IPS DF 19.7 (cell line): ENCODE results near the gene GAL3ST3.
"Not testable (repeated sequence)": the region's sequence is repeated elsewhere in the genome, so short reads cannot be mapped to it uniquely, and the experiment has no call there.

ENCODE experiments used
- DNase-seq: peaks from one replicate; pipeline ENCODE4 v3.0.0-alpha.2; 2013; ENCODE audit warnings: low read depth, low spot score

The GAL3ST3 gene

DNA sequence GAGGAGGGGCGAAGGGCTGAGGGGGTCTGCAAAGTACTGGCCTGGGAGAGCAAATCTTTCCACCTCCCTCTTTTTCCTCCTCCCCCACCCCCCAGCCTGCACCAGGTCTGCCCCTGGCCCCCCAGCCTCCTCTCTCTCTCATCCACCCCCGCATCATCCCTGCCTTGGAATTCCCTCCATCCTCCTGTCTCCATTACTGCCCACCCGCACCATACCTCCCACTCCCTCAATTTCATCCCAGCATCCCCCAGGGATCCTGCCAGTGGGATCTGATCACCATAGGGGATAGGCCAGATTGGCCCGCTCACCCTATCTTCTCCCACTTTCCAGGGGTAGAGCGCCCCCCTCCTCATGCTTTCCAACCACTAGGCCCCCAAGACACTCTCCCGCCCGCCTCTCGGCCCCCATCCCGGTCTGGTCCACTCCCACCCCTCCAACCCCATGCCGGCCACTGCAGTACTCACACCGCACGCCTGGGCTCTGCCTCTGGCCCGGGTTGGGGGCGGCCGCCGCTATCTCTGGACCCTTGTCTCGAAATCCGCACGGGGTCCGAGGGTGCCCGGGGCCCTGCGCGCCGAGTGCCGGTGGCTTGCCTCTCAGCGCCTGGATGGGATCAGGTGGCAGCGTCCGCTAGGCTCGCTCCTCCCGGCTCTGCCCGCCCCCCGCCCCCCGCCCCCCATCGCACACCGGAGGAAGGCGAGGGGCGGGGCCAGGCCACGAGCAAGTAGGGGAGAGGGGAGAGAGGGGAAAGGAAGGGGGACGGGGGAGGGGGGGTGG lies at the start of gene GAL3ST3:
Gene GAL3ST3, minus strand, starts transcription at position 615 of the 777 bp plus-strand sequence. CDS start 3,746 bp downstream, outside the sequence.
- DNase-seq = no peak

DNA sequence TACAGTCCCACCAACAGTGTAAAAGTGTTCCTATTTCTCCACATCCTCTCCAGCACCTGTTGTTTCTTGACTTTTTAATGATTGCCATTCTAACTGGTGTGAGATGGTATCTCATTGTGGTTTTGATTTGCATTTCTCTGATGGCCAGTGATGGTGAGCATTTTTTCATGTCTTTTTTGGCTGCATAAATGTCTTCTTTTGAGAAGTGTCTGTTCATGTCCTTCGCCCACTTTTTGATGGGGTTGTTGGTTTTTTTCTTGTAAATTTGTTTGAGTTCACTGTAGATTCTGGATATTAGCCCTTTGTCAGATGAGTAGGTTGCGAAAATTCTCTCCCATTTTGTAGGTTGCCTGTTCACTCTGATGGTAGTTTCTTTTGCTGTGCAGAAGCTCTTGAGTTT lies 43.2 kb upstream of the GAL3ST3 start:
- not testable (repeated sequence) for DNase-seq

DNA sequence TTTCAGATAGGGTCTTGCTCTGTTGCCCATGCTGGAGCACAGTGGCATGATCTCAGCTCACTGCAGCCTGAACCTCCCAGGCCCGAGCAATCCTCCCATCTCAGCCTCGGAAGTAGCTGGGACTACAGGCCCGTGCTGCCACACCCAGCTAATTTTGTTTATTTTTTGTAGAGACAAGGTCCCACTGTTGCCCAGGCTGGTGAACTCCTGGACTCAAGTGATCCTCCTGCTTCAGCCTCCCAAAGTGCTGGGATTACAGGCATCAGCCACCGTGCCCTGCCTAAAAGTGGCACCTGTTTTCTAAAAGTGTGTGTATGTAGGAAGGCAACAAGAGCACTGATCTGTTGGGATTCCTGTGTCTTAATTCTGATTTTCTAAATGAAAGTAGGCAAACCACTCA lies 41.3 kb upstream of the GAL3ST3 start:
- DNase-seq = no peak

DNA sequence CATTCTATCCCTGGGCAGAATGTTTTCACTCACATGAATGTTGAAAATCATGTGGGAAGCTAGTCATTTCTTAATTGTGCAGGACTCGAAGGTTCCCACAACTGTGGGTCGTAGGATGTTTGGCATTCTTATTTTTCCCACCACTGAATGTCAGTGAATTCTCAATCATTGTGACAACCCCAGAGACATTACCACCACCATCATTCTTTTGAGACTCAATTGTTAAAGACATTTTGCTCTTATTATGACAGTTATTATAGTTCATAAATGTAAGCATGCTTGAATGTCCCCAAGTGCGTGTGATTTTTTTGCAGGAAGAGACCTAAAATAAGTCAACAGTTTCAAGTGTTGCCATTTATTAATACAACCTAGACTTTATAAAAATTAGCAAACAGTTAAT lies 40.1 kb upstream of the GAL3ST3 start:
- no peak for DNase-seq

DNA sequence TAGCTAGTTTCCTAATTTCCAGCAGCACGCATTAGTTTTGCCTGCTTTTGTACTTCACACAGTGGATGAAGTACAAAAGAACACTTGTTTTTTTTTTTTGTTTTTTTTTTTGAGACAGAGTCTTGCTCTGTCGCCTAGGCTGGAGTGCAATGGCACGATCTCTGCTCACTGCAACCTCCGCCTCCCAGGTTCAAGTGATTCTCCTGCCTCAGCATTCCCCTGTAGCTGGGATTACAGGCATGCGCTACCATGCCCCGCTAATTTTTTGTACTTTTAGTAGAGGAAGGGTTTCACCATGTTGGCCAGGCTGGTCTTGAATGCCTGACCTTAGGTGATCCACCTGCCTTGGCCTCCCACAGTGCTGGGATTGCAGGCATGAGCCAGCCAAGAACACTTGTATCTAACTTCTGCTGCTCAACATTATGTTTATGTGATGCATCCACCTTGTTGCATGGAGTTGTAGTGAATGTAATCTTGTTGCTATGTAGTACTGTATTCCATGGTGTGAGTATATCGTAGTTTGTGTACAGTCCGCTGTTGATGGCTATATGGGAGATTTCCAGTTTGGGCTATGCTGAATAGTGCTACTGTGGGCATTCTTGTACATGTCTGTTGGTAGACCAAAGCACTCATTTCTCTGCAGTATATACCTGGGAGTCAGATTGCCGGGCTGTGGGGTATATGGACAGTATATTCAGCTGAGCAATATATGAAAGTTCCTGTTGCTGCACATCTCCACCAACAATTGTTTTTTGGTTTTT lies 38.4 kb upstream of the GAL3ST3 start:
- DNase-seq = no peak

DNA sequence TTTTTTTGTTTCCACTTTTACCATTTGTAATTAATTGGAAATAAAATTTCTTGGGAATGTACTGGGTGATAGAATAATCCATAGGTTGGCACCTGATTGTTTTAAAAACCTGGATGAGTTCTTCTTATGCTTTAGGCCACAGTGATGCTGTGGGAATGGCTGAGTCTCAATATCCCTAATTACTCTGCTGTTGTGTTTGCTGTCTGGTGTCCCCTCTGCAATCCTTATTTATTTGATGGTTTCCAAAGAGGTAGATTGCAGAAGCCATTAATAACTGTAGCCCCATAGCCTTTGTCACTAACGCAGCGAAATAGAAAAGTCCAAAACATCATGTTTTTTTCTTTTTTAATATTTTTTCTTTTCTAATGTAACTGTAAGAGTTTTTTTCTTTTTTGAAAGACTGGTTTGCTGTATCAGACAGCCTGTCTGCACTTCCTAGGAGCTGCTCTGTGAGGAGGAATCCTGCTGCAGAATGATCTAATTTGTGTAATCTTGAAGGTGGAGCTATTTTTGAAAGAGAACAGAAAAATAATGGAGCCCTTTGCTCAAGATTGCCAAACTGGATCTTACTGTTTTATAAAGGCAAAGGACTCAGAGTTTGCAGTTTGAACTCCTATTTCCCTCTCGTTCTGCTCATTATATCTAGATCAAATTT lies 36.0 kb upstream of the GAL3ST3 start:
- no peak for DNase-seq

DNA sequence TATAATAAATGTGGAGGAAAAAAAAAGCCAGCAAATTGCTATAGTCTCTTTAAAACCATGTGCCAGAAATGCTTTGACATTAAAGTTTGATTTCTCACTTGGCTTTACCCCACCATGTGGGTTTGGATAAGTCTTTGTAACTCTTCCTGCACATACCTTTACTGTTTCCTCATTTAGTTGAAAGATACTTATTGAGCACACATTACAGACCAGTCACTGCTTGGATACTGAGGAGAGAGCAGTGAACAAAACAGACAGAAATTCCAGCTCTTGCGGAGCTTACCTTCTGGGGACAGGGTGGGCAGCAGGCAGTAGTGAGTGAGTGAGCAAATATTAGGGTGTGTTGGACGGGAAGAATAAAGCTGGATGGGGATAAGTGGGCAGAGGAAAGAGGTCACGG lies 34.8 kb upstream of the GAL3ST3 start:
- DNase-seq = no peak

DNA sequence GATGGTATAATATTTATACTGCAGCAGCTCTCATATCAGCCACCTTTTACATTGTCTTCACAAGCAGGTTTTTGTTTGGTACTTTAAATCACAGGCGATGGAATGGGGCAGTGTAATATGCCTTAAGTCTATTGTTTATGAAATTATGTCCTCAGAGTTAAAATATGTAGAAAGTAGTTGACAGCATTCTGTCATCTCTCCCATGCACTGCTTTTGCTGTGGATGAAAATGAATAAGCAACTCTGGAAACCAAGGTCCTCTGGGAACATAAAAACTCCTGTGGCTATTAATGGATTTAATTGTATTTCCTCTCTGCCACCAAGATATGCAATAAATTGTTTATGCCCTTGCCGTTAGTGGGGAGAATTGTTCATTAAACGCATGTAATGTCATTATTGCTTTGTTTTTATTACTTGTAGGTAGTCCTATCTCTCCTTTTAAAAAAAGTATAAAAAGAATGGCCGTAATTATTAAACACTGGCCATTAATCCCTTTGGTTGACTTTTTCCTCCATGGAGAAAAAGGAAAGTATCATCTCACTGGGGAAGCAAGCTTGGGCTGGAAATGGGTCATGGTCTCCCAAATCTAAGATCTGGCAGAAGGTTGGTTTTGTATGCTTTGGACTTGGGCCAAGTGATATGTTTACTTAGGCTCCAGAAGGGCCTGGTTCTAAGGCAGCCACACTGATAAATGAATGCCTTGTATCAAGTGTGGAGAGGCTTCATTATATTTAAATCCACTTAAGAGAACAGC lies 34.2 kb upstream of the GAL3ST3 start:
- no peak for DNase-seq

DNA sequence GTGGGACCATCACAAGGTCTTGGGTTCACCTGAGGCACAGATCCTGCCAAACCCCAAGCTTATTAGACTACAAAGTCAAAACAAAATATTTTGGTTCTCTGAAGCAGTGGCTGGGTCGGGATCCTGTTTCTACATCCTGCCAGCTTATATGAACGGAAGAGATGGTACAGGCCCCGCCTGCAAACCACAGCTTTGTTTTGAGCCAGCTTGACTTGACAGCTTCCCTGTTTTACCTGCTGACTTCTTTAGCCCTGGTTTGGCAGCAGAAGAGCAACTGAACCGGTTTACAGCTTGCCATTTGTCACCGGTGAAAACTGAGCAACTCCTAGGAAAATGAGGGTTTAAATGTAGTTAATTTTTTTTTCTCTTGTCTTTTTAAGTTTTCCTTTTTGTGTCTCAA lies 32.5 kb upstream of the GAL3ST3 start:
- no peak for DNase-seq

- DNase-seq = no peak
These were observed 31.3 kb upstream of the GAL3ST3 start for GRCh38 chr11:66080055-66080817.

GRCh38 chr11:66078949-66079348 lies 30.0 kb upstream of the GAL3ST3 start:
- DNase-seq = not testable (repeated sequence)

DNA sequence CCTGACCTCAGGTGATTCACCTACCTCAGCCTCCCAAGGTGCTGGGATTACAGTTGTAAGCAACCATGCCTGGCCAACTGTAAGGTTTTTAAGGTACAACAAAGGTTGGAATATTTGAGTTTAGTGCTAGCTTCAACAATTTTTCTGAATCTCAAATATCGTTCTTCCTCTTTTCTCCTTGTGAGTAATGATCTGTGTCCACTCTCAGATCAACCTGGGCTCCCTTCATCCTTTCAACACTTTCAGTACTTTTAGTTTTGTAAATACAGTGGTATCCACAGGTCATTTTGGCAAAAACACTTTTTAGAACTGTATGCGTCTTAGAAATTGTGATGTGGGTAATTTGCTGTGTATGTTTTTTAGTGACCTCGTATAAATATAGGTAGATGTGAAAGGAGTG lies 29.0 kb upstream of the GAL3ST3 start:
- no peak for DNase-seq

- no peak for DNase-seq
These were observed 27.6 kb upstream of the GAL3ST3 start for GRCh38 chr11:66076561-66076960.

GRCh38 chr11:66075273-66075672 lies 26.3 kb upstream of the GAL3ST3 start:
- DNase-seq = no peak

DNA sequence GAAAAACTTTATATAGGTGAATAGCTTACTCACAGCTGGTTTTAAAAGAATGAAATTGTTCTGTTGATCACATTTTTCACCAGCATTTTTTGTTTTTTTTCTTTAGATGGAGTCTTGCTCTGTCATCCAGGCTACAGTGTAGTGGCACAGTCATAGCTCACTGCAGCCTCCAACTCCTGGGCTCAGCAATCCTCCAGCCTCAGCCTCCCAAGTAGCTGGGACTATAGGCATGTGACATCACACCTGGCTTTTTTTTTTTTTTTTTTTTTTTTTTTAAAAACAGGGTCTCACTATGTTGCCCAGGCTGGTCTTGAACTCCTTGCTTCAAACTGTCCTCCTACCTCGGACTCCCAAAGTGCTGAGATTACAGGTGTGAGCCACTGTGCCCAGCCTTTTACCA lies 24.7 kb upstream of the GAL3ST3 start:
- no peak for DNase-seq

- DNase-seq = no peak
These were observed 23.6 kb upstream of the GAL3ST3 start for GRCh38 chr11:66072518-66072917.

DNA sequence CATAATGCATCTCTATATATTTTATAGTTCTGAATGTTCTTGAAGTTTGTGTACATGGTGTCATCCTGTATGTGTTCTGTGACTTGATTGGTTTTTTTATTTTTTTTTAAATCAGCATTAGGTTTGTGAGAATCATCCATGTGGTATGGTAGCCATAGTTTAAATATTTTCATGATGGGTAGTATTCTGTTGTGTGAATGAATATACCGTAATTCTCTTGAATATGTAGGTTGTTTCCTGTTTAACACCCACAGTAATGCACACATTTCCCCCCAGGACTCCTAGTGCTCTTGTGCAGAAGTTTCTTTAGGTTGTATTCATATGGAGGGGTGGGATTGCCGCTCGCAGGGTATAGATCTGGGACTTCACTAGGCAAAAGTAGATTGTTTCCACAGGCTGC lies 23.1 kb upstream of the GAL3ST3 start:
- no peak for DNase-seq

DNA sequence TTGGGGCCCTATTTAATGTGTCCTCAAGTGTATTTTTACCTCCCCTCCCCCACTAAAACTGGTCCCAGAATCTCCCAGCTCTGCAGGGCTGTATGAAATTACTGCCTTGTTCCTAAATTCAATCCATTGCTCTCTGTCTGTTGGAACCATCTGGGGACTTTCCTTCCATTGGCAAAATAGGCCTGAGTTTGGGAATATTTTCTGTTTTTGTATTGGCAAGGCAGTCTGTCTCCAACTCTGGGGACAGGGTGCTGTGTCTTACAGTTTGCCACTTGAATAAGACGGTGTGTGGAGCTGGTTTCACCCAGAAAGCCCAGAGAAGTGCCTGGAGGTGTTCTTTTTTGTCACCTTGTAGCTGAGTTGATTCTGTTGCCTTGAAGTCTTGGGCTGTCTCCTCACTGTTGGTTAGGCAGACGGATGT lies 22.4 kb upstream of the GAL3ST3 start:
- no peak for DNase-seq

DNA sequence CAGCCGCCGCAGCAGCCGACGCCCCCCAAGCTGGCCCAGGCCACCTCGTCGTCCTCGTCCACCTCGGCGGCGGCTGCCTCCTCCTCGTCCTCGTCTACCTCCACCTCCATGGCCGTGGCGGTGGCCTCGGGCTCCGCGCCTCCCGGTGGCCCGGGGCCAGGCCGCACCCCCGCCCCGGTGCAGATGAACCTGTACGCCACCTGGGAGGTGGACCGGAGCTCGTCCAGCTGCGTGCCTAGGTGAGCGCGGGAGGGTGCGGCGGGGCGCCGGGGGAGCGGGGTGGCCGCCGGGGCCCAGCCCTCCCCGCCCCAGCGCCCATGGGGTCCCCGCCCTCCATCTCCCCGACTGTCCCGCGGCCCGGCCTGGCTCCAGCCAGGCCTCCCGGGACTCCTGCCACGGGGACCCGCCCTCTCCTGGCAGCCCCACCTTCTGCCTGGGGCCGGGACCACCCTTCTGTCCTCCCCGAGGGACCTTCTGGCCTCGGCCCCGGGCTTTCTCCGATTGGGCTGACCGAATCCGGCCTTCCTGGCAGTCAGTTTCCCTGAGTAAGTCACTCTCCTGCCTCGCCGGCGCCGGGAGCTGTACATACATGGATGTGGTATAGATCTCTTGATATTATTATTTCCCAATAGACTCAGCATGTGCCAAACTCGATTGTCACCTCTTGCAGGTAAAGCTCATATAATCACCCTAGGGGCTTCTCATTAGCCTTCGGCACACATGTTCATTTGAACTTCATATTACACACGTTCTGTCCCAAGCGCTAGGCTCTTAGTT lies 21.8 kb upstream of the GAL3ST3 start:
- DNase-seq = no peak
